GM13977 (cell line): ENCODE data around the gene DNAJC1.

Experiments used
- DNase-seq: peaks from one replicate; pipeline ENCODE4 v3.0.0; 2012; ENCODE audit warnings: low spot score
- in situ Hi-C: fragments of 300-500 bp; cut with MboI; formaldehyde crosslinking; loops from one replicate; pipeline ENCODE4 v1.12.0; 2022; ENCODE audit warnings: low sequenced_read_pairs, low pct_unique_long_range_greater_than_20kb, mixed read lengths, inconsistent platforms; ENCODE audit not compliant: unreplicated experiment
- TF ChIP-seq, protein P1 (sequence below): IDR thresholded peaks from 2 replicates; pipeline ENCODE4 v1.5.1; 2012; ENCODE audit warnings: mild to moderate bottlenecking, control low read depth; ENCODE audit not compliant: insufficient read depth; ENCODE audit errors: extremely low read depth, missing control alignments

DNAJC1 gene

DNA sequence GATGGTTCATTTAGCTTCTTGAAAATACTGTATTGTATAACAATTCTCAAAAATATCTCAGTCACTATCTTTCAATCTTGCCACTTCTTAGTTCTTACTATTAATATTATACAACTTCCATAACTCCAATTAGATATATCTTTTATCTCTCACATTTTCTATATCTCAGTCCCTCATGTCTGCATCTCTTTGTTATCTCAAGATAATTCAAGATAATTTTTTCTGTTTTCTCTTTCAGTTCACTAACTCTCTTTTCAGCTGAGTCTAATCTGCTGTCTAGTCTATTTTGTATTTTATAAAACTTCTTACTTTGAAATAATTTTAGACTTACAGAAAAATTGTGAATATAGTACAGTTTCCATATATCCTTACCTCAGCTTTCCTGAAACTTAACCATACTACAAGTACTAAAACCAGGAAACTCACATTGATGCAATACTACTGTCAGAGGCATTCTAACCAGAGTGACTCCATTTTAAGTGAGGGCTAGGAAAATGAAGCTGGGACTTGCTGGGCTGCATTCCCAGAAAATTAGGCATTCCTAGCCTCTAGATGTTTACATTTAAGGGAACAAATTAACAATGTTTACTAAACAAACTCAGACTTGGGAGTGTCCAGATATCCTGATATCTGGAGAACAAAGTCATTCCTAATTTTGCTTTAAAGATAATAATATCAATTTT is 38.4 kb downstream of the DNAJC1 start:
- TF ChIP-seq, protein P1, sequence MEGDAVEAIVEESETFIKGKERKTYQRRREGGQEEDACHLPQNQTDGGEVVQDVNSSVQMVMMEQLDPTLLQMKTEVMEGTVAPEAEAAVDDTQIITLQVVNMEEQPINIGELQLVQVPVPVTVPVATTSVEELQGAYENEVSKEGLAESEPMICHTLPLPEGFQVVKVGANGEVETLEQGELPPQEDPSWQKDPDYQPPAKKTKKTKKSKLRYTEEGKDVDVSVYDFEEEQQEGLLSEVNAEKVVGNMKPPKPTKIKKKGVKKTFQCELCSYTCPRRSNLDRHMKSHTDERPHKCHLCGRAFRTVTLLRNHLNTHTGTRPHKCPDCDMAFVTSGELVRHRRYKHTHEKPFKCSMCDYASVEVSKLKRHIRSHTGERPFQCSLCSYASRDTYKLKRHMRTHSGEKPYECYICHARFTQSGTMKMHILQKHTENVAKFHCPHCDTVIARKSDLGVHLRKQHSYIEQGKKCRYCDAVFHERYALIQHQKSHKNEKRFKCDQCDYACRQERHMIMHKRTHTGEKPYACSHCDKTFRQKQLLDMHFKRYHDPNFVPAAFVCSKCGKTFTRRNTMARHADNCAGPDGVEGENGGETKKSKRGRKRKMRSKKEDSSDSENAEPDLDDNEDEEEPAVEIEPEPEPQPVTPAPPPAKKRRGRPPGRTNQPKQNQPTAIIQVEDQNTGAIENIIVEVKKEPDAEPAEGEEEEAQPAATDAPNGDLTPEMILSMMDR: no peak
- no peak for DNase-seq
- in situ Hi-C loops: no loop called here

DNA sequence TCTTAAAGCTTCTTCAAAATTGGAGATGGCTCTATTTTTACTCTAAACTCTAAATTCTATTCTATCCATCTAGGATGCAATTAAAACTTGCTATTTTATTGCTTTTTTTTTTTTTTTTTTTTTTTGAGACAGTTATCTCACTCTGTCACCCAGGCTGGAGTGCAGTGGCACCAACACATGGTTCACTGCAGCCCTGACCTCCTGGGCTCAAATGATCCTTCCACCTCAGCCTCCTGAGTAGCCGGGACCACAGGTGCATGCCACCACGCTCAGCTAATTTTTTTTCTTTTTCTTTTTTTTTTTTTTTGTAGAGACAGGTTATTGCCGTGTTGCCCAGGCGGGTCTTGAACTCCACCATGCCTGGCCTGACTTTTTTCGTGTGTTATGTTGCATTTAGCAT is 41.2 kb downstream of the DNAJC1 start:
- in situ Hi-C loops: no loop called here
- DNase-seq: no peak
- TF ChIP-seq, protein P1: no peak

DNA sequence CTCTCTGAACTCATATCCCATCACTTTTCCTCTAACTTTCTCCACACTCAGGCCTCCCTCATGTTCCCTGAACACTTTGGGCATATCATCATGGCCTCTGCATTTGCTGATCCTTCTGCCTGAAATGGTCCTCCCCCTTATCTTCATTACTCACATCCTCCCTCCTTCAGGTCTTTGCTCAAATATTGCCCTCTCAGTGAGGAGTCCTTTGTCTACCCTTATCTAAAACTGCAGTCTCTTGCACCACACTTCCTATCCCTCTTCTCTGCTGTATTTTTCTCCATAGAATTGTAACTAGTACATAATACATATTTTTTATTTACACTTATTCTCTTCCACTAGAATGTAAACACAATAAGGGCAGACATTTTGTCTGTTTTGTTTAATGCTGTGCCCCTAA is 41.7 kb downstream of the DNAJC1 start:
- TF ChIP-seq, protein P1: no peak
- DNase-seq: no peak
- in situ Hi-C loops: no loop called here

DNA sequence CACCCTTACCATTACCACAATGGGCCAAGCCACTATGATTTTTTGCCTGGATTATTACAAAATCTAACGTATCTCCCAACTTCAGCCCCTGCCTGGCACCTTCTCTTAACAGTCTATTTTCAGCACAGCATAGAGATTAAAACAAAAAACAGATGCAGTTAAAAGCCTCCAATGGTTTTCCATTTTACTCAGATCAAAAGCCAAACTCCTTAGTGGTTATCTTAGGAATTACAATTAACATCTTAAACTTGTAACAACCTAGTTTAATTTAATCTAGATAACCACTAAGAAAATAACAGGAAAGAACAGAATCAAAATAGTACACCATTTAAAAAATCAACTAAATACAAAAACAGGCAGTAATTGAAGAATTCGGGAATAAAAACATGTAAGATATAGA is 43.5 kb downstream of the DNAJC1 start:
- TF ChIP-seq, protein P1: no peak
- in situ Hi-C loops: no loop called here
- DNase-seq: no peak

DNA sequence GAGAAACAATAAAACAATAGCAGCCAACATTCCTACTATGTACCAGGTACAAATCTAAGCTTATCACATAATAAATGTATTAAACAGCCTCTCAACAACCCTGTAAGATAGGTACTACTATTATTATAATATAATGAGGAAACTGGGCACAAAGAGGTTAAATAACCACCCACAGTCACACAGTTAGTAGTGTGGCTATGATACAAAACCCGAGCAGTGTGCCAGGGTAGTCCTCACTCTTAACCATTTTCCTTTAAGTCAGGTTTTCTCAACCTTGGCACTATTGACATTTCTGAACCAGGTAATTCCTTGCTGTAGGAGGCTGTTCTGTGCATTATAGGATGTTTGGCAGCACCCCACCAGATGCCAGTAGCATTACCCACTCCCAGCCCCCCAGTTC is 48.8 kb downstream of the DNAJC1 start:
- in situ Hi-C loops: no loop called here
- no peak for DNase-seq
- TF ChIP-seq, protein P1: no peak

DNA sequence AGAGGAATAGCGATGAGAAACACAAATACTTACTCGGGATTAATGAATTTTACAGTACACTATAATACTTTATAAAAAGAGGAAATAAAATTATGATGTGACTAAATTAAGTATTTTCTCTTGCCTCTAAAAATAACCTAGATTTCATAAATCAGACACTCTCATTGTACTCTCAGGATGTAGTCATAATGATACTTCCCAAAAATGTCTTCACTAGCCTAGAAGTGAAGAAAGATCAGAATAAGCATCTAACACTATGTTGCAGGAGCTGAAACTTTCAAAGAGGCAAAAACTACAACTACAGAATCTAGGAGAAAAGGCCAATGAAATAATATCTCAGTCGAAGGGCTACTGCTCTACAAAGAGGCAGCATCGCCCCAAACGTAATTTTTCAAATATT is 49.4 kb downstream of the DNAJC1 start:
- in situ Hi-C loops: no loop called here
- peak; percentile 16 for DNase-seq
- TF ChIP-seq, protein P1: no peak
